GM06990 (cell line): ENCODE measurements around the gene VASH1.

Experiments
- DNase-seq: peaks from one replicate; pipeline ENCODE4 v3.0.0-alpha.2; 2011; ENCODE audit not compliant: insufficient read length; ENCODE audit errors: extremely low read depth
- H3K27me3 ChIP-seq: replicated peaks from 2 replicates; pipeline ENCODE4 v1.6.0; 2011; ENCODE audit warnings: low read length; ENCODE audit not compliant: control insufficient read depth, insufficient read depth
- H3K36me3 ChIP-seq: 2 replicates; pipeline ENCODE4 v1.5.1; 2011; ENCODE audit warnings: low read length; ENCODE audit not compliant: control insufficient read depth, insufficient read depth
- H3K4me3 ChIP-seq: replicated peaks from 2 replicates; pipeline ENCODE4 v1.5.1; 2011; ENCODE audit warnings: low read depth, mild to moderate bottlenecking, control low read depth, low read length
- CTCF ChIP-seq: IDR thresholded peaks from 2 replicates; pipeline ENCODE4 v1.5.1; 2011; ENCODE audit warnings: low read length, control low read depth, mild to moderate bottlenecking, inconsistent platforms; ENCODE audit not compliant: insufficient read depth, poor library complexity, severe bottlenecking

VASH1 gene

GRCh38 chr14:76752744-76753143 lies 8.5 kb upstream of the VASH1 start:
- no peak for TF ChIP-seq CTCF
- H3K36me3 ChIP-seq, result no peaks in the 10 kb centered on the region
- DNase-seq, result no peak
- no peak overlapping the region for H3K4me3 ChIP-seq
- H3K27me3 ChIP-seq, result peaks cover 2% of the 10 kb centered on the region; the same call in 1 of the 2 replicates

- no peaks in the 10 kb centered on the region for H3K36me3 ChIP-seq
- no peak for TF ChIP-seq CTCF
- no peak for DNase-seq
- peaks cover 2% of the 10 kb centered on the region; the same call in 1 of the 2 replicates for H3K27me3 ChIP-seq
- no peak overlapping the region for H3K4me3 ChIP-seq
Measured at GRCh38 chr14:76753541-76754198, 7.6 kb upstream of the VASH1 start.

- no peak for TF ChIP-seq CTCF
- Histone ChIP-seq H3K36me3 (no peaks in the 10 kb centered on the region), H3K4me3 (no peak overlapping the region), H3K27me3 (peaks cover 2% of the 10 kb centered on the region; the same call in 1 of the 2 replicates)
- no peak for DNase-seq
Measured at GRCh38 chr14:76754586-76754985, 6.7 kb upstream of the VASH1 start.

GRCh38 chr14:76755610-76756370 lies 5.5 kb upstream of the VASH1 start:
- no peak for TF ChIP-seq CTCF

GRCh38 chr14:76756371-76756750 lies 4.9 kb upstream of the VASH1 start:
- no peak for TF ChIP-seq CTCF
- peaks cover 2% of the 10 kb centered on the region; the same call in 1 of the 2 replicates for H3K27me3 ChIP-seq

More at GRCh38 chr14:76755610-76756370, 5.5 kb upstream of the VASH1 start:
- Histone ChIP-seq H3K36me3 (no peaks in the 10 kb centered on the region), H3K4me3 (no peak overlapping the region), H3K27me3 (peaks cover 2% of the 10 kb centered on the region; the same call in 1 of the 2 replicates)
- DNase-seq, result no peak

More at GRCh38 chr14:76756371-76756750, 4.9 kb upstream of the VASH1 start:
- no peak for DNase-seq
- Histone ChIP-seq H3K4me3 (no peak overlapping the region), H3K36me3 (no peaks in the 10 kb centered on the region)
